ACHN (cell line): ENCODE results near the gene VAV2.

Experiments used
- DNase-seq: peaks from one replicate; pipeline ENCODE4 v3.0.0-alpha.2; 2015
- in situ Hi-C: cut with HindIII; loops from 2 replicates; pipeline ENCODE4 v1.10.0; 2017; ENCODE audit warnings: low sequenced_read_pairs, low pct_ligation_motif_present, low pct_unique_long_range_greater_than_20kb

VAV2 gene

DNA sequence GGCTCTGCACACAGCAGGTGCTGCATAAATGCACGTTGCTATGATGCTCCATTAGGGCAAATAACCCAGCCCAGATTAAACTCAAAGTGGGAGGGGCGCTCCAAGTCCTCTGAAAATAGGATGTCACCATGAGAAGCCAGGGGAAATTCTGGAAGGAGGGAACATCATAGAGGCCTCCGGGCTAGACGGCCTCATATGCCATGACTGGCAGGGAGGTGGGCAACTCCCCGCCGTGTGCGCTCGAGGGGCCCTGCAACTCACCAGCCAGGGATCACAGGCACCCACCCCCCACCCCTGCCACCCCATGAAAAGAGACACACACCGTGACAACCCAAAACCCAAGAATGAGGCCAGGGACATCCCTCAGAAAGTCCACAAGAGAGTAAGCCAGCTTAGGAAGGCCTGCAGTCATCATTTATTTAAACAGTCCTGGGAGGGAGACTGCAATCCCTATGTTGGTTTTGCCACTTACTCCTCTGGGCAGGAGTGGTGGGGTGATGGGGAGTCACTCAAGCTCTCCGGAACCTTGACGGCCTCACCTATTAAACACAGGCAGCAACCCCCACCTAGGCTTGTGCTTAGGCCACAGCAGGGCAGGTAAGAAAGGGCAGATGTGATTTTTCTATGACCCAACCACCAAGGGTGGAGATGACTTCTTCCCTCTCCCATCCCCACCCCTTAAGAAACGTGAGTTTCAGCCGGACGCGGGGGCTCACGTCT is 4.0 kb downstream of the VAV2 start:
- DNase-seq: no peak
- in situ Hi-C loops: loop anchor here (25.0 kb wide), 1 partner anchor 201 kb away; no protein-coding TSS in a partner anchor

DNA sequence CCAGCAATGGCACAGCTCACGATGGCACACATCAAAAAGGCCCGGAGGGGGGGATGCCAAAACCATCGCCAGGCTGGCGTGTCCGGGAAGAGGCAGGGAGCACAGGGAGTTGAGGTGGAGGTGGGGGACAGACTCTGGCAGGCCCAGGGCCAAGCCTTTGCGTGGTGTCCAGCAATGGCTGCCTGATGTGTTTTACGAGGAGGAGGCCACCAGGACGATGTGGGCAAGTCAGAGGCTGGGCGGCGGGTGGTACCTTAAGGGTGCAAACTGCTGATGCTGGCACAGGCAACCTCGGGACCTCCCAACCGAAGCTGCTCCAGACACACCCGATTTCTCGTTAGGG is 4.7 kb downstream of the VAV2 start:
- in situ Hi-C loops: loop anchor here (25.0 kb wide), 1 partner anchor 200 kb away; no protein-coding TSS in a partner anchor

DNA sequence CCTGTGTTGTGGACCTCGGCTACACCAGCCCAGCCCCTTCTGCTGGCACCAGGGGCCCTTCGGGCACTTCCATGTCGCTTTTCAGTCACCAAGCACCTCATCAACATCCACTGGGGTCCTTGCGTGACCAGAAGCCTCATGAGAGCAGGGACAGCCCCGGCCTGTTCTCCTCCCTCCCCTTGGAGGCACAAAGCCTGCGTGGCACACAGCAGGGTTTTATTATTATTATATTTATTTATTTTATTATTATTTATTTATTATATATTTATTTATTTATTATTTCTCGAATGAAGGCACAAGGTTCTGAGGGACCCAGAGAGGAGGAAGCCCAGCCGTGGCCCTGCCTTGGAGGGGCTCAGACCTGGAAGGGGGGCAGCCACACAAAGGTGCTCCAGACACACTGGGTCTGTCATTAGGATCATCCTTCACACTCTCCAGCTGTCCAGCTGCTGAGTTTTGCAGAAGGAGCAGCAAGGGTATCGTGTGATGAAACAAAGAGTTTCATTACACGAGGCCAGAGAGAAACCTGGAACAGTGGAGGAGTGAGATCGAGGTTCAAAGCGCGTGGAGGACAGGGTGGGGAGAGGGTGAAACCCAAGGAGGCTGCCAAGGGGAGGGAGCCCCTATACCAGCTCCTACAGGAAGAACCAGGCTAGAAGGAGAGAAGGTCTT is 5.2 kb downstream of the VAV2 start:
- in situ Hi-C loops: loop anchor here (25.0 kb wide), 1 partner anchor 200 kb away; no protein-coding TSS in a partner anchor
- no peak for DNase-seq

More for the DNA sequence above, 4.7 kb downstream of the VAV2 start:
- DNase-seq: no peak

DNA sequence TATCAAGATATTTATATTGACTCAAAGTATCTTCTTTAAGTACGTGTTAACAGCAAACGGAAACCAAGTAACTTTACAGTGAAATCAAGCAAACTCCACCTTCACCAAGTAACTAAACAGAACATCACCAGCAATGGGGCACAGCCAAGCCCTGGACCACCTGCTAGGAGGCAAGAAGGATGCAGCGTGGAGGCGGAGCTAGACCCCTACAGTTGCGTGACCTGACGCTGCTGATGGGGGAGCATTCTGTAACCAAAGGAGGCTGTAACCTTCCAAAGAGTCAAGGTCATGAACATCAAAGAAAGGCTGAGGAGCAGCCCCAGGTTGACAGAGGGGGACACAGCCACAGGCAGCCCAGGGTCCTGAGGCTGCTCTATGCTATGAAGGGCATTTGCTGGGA is 6.1 kb downstream of the VAV2 start:
- in situ Hi-C loops: loop anchor here (25.0 kb wide), 1 partner anchor 199 kb away; no protein-coding TSS in a partner anchor
- DNase-seq: no peak

GRCh38 chr9:133982971-133983720 is 9.0 kb downstream of the VAV2 start:
- no peak for DNase-seq
- in situ Hi-C loops: loop anchor here (25.0 kb wide), 1 partner anchor 196 kb away; no protein-coding TSS in a partner anchor

DNA sequence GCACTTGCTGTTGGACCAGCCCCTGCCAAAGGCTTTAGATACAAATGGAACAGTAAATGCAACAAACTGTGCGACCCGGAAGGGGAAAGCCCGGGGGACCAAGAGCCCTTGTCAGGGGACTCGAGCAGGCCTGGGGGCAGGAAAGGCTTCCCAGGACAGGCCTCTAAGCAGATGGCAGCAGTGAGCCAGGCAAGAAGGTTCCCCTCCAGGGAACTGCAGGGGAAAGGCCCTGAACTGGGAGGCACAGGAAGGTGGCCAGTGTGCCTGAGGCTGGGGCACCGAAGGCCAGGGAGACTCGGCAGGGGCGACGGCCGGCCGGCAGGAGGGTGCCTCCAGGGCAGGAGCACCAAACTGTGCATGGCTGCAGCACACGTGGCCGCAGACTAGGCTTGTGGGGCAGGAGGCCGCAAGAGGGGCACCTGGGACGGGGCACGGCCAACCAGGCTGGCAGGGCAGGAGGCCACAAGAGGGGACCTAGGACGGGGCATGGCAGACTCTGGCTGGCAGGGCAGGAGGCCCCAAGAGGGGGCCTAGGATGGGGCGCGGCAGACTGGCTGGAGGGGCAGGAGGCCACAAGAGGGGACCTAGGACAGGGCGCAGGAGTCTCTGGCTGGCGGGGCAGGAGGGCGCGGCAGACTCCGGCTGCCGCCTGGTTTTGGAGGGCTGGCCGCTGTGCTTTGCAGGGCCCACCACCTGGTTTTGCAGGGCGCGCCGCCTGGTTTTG is 10.0 kb downstream of the VAV2 start:
- in situ Hi-C loops: loop anchor here (25.0 kb wide), 1 partner anchor 195 kb away; no protein-coding TSS in a partner anchor
- DNase-seq: no peak

DNA sequence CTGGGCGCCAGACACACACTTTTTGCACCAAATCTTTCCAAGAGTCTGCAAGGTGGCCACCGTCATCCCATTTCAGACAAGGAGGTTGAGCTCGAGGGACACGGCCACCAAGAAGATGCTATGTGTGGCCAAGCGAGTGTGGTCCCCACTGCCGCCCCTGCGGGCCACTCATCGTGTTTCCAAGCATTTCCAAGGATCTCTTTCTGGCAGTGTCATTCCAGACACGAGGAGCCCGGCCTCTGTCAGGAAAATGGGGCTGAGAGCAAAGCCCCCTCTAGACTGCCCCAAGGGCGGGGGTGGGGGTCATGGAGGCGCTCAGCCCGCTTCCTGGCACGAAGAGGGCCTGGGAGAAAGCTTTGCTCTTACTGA is 10.6 kb downstream of the VAV2 start:
- no peak for DNase-seq
- in situ Hi-C loops: loop anchor here (25.0 kb wide), 1 partner anchor 194 kb away; no protein-coding TSS in a partner anchor

GRCh38 chr9:133980864-133981588 is 11.1 kb downstream of the VAV2 start:
- in situ Hi-C loops: loop anchor here (25.0 kb wide), 1 partner anchor 194 kb away; no protein-coding TSS in a partner anchor
- no peak for DNase-seq

DNA sequence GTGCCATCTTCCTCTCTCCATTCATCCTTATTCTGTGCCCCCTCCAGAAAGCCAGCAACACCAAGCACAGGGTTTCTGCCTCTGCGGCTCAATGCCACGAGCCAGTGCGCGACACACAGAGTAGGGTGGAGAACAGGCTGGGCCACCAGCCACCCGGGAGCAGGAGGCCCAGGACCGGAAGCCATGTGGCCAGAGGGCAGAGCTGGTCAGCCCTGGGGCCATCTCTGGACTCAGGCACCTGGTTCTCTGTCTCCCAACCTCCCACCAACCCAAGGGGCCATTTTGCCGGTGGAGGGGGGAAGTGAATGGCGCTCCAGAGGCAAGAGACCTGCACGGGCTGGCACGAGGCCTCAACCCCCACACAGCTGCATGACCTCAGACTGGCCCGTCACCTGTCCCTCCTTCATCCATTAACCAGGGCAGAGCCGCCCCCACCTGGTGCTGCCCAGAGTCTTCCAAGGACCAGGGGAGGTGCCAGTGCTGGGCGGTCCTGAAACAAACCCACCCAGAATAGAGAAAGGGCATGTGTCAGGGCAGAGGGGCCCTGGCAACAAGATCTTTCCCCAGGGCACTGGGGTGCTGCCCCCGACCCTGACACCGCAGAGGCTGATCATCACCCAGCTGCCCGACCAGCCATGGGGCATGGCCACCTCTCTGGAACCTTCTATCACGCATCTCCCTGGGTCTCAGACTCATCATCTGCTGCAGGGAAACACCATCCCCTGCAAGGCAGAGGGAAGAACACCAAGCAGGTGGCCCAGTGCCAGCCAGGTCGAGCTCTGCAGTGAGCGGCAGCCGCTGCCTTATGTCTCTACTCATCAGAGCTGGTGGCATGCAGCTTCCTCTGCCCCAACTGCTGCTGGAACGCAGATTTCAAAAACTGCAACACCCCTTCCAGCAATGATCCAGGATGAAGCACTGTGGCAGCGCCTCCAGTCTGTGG is 11.9 kb downstream of the VAV2 start:
- no peak for DNase-seq
- in situ Hi-C loops: loop anchor here (25.0 kb wide), 1 partner anchor 193 kb away; no protein-coding TSS in a partner anchor

GRCh38 chr9:133979273-133979920 is 12.7 kb downstream of the VAV2 start:
- no peak for DNase-seq
- in situ Hi-C loops: loop anchor here (25.0 kb wide), 1 partner anchor 192 kb away; no protein-coding TSS in a partner anchor

DNA sequence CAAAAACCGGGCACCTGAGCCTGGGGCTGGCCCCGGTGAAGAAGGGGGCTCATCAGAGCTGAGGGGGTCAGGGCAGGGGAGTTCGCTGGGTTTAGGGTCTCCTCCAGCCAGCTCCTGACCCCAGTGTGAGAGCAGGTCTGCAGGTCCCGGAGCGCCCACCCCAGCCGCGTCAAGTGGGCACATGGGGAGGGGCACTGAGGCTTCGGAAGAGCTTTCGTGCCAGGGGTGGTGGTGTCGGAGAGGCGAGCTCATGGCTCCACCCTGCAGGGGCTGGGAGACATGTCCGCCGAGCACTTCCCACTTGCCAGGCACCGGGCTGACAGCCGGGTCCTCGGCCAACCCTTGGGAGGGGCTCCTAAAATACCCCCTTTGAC is 13.2 kb downstream of the VAV2 start:
- in situ Hi-C loops: loop anchor here (25.0 kb wide), 1 partner anchor 192 kb away; no protein-coding TSS in a partner anchor
- no peak for DNase-seq

DNA sequence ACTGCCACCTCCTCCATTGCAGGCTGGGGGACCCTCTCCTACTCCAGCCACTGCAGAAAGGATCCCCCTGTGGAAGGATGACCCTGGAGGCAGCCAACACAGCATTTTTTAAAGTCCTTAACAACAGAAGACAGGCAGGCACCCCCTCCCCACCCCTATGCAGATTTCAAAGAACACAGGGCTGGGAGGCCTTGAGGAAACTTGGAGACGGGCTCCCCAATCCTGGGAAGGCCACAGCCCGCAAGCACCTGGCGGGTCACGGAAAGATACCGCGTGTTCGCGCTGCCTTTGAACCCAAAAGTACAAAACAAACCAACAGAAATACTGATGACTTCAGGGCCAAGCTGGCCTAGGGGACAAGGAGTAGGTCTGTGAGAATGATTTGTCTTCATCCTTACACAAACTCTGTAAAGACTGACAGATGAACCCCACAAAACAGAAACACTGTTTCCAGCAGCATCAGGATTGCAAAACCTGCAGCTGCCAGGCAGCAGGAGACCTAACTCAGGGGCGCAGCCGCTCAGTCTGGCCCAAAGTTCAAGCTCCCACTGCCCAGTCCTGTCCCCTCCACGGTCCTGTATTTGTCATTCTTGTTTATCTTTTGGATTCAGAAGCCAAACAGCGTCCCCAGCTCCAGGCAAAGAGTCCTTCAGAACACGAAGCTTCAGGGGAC is 13.8 kb downstream of the VAV2 start:
- in situ Hi-C loops: loop anchor here (25.0 kb wide), 1 partner anchor 191 kb away; no protein-coding TSS in a partner anchor
- no peak for DNase-seq

GRCh38 chr9:133977421-133978201 is 14.5 kb downstream of the VAV2 start:
- in situ Hi-C loops: loop anchor here (25.0 kb wide), 1 partner anchor 190 kb away; no protein-coding TSS in a partner anchor
- DNase-seq: no peak

DNA sequence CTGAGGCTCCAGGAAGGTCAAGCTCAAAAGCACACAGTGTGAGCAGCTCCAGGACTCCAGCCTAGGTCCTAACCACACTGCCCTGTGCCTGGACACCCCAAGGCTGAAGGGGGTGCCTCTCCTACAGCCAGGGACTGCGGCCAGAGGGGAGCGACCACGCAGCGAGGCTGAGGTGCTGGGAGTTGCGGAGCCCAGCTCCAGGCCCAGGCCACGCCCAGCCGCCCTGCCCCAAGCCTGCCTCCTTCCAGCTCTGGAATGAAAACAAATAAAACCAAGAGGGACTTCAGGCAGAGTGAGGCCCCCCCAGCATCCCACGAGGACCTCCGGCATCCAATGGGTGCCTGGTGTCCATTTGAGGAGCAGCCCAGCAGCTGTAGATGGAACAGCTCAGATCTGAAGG is 15.2 kb downstream of the VAV2 start:
- in situ Hi-C loops: loop anchor here (25.0 kb wide), 1 partner anchor 190 kb away; no protein-coding TSS in a partner anchor

More for the DNA sequence above, 15.2 kb downstream of the VAV2 start:
- DNase-seq: no peak
